ENCODE results near the gene RIN1. TPM values are rescaled to one million over a fixed set of nuclear protein-coding genes. Genes with fewer than 3 reads are reported as not detected.

RIN1 gene
- total and polyA plus RNA-seq, 9 of the 15 experiments (the other 6 are each of a cell fraction or from before 2014, with no cell fraction given), result 0.01 to 1.2 (median 0.45) TPM; not detected in 1

DNA sequence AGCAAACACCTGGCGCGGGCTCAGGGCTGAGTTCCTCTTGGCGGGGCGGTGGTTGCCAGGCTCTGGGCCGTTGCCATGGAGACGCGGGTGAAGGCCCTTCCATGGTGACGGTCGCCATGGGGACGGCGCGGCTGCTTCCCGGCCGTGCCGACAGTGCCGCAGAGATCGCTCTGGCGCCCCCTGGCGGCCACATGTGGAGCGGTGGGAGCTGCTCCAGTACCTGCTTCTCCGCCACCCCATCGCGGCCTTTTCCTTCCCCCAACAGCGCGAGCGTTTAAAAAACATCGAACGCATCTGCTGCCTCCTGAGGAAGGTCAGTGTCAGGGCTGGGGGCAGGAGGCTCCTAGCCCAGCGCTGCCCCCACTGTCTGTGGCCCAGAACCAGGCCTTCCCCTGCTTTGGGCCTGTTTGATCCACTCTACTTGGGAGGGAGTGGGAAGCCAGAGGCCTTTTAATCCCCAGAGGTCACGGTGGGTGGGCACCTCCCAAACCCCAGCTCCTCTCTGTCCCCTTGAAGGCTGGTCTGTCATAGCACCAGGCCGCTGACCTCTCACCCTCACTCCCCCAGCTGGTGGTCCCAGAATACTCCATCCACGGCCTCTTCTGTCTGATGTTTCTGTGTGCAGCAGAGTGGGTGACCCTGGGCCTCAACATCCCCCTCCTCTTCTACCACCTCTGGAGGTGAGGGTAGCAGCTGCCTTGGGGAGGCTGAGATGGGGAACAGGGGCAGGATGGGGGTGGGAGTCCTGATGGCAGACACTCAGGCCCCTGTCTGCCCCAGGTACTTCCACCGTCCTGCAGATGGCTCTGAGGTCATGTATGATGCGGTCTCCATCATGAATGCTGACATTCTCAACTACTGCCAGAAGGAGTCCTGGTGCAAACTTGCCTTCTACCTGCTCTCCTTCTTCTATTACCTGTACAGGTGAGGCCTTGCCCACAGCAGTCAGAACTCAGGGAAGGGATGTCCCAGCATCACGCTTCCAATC is 53.5 kb downstream of the RIN1 start (continued):
- TF ChIP-seq TBL1XR1 (IDR thresholded peaks at IDR 0.05; ENCODE audit: low read length in 2 of 2) (peak in 1 of 2 experiments; percentile 36; a peak in 1 of 4 replicates), HMGN3 (IDR thresholded peaks at IDR 0.05; ENCODE audit: borderline replicate concordance, extremely low read depth, insufficient read length, low read depth, low read length) (peak; percentile 83), RCOR1 (IDR thresholded peaks at IDR 0.05; ENCODE audit: borderline replicate concordance in 1 of 2, low read depth in 2 of 2, low read length in 2 of 2) (peak; percentile 78 to 99), TOE1 (IDR thresholded peaks at IDR 0.05; ENCODE audit: borderline replicate concordance) (no peak), TOE1 (CRISPR knock-in tag; IDR thresholded peaks at IDR 0.05; ENCODE audit: borderline replicate concordance, low read depth) (no peak), MIER1 (IDR thresholded peaks at IDR 0.05; ENCODE audit: low read depth) (0 out of 2 replicates have a peak, but pooled peaks have one; percentile 27), MYBL2 (IDR thresholded peaks at IDR 0.05; ENCODE audit: low read depth) (no peak), MYBL2 (CRISPR knock-in tag; IDR thresholded peaks at IDR 0.05; ENCODE audit: borderline replicate concordance) (no peak), CXXC5 (CRISPR knock-in tag; IDR thresholded peaks at IDR 0.05) (peak; percentile 76), MAZ (CRISPR knock-in tag; conservative IDR thresholded peaks at IDR 0.05 in 1 of 2, IDR thresholded peaks at IDR 0.05 in 1 of 2) (peak; percentile 41 to 60; a peak in 1 of 4 replicates), GABPB1 (CRISPR knock-in tag; IDR thresholded peaks at IDR 0.05) (peak; percentile 77), DMBX1 (CRISPR knock-in tag; IDR thresholded peaks at IDR 0.05; ENCODE audit: borderline replicate concordance) (no peak), POLR2G (IDR thresholded peaks at IDR 0.05; ENCODE audit: low read depth, low read length) (peak; percentile 72), FOXM1 (IDR thresholded peaks at IDR 0.05; ENCODE audit: low read depth) (no peak), FOXM1 (CRISPR knock-in tag; IDR thresholded peaks at IDR 0.05; ENCODE audit: low read depth) (0 out of 2 replicates have a peak, but pooled peaks have one; percentile 7), STAG1 (CRISPR knock-in tag; IDR thresholded peaks at IDR 0.05; ENCODE audit: borderline replicate concordance) (peak; percentile 8; the same call in 1 of the 2 replicates), SIRT6 (IDR thresholded peaks at IDR 0.05; ENCODE audit: low read depth, low read length) (no peak), ZNF140 (CRISPR knock-in tag; IDR thresholded peaks at IDR 0.05) (no peak)
- TF ChIP-seq, protein P1, sequence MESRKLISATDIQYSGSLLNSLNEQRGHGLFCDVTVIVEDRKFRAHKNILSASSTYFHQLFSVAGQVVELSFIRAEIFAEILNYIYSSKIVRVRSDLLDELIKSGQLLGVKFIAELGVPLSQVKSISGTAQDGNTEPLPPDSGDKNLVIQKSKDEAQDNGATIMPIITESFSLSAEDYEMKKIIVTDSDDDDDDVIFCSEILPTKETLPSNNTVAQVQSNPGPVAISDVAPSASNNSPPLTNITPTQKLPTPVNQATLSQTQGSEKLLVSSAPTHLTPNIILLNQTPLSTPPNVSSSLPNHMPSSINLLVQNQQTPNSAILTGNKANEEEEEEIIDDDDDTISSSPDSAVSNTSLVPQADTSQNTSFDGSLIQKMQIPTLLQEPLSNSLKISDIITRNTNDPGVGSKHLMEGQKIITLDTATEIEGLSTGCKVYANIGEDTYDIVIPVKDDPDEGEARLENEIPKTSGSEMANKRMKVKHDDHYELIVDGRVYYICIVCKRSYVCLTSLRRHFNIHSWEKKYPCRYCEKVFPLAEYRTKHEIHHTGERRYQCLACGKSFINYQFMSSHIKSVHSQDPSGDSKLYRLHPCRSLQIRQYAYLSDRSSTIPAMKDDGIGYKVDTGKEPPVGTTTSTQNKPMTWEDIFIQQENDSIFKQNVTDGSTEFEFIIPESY (CRISPR knock-in tag; IDR thresholded peaks at IDR 0.05), result peak; percentile 90
- TF ChIP-seq, protein P2, sequence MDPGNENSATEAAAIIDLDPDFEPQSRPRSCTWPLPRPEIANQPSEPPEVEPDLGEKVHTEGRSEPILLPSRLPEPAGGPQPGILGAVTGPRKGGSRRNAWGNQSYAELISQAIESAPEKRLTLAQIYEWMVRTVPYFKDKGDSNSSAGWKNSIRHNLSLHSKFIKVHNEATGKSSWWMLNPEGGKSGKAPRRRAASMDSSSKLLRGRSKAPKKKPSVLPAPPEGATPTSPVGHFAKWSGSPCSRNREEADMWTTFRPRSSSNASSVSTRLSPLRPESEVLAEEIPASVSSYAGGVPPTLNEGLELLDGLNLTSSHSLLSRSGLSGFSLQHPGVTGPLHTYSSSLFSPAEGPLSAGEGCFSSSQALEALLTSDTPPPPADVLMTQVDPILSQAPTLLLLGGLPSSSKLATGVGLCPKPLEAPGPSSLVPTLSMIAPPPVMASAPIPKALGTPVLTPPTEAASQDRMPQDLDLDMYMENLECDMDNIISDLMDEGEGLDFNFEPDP (CRISPR knock-in tag; IDR thresholded peaks at IDR 0.05), result no peak
- TF ChIP-seq, protein P3, sequence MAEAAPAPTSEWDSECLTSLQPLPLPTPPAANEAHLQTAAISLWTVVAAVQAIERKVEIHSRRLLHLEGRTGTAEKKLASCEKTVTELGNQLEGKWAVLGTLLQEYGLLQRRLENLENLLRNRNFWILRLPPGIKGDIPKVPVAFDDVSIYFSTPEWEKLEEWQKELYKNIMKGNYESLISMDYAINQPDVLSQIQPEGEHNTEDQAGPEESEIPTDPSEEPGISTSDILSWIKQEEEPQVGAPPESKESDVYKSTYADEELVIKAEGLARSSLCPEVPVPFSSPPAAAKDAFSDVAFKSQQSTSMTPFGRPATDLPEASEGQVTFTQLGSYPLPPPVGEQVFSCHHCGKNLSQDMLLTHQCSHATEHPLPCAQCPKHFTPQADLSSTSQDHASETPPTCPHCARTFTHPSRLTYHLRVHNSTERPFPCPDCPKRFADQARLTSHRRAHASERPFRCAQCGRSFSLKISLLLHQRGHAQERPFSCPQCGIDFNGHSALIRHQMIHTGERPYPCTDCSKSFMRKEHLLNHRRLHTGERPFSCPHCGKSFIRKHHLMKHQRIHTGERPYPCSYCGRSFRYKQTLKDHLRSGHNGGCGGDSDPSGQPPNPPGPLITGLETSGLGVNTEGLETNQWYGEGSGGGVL (CRISPR knock-in tag; IDR thresholded peaks at IDR 0.05), result no peak

Data from K562 (cell line).